Measurements from ENCODE around the gene ABCB9. TPM values are rescaled to one million over a fixed set of nuclear protein-coding genes. Genes with fewer than 3 reads are reported as not detected.

The ABCB9 gene
- total and polyA plus RNA-seq, 2 of the 8 experiments (the other 6 are each of a cell fraction or from before 2014, with no cell fraction given), result 3.8 to 8.0 TPM

DNA sequence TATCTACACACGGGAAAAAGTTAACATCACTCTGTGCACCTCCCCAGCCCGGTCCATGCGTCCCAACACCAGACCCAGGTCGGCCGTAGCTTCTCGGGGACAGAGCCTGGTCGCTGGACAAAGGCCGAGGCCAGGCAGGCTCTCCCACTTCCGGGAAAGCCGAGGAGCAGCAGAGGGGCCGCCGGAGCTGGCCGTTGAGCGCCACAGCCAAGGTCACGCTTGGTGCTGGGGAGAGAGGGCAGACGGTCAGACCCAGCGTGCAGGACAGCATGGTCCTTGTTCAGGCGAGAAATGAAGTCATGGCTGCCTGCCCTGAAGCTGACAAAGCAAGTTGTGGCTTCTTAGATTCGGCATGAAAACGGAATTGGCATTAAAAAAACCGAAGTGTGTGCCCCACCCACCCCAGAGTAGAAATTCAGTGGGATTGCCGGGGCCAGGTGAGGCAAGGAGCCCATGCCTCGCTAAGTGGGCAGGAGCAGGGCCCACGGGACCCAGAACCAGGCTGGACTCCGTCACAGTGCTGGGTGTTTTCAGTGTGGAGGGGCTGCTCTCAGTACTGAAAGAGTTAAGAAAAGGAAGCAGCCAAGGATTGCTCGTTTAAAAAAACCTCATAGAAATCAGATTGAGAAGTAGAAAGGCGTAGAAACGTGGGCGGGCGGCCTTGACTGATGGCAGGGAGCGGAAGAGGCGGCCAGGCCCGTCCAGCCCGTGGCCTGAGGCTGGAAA, 18.5 kb upstream of the ABCB9 start (continued):
- TF ChIP-seq, protein P1, sequence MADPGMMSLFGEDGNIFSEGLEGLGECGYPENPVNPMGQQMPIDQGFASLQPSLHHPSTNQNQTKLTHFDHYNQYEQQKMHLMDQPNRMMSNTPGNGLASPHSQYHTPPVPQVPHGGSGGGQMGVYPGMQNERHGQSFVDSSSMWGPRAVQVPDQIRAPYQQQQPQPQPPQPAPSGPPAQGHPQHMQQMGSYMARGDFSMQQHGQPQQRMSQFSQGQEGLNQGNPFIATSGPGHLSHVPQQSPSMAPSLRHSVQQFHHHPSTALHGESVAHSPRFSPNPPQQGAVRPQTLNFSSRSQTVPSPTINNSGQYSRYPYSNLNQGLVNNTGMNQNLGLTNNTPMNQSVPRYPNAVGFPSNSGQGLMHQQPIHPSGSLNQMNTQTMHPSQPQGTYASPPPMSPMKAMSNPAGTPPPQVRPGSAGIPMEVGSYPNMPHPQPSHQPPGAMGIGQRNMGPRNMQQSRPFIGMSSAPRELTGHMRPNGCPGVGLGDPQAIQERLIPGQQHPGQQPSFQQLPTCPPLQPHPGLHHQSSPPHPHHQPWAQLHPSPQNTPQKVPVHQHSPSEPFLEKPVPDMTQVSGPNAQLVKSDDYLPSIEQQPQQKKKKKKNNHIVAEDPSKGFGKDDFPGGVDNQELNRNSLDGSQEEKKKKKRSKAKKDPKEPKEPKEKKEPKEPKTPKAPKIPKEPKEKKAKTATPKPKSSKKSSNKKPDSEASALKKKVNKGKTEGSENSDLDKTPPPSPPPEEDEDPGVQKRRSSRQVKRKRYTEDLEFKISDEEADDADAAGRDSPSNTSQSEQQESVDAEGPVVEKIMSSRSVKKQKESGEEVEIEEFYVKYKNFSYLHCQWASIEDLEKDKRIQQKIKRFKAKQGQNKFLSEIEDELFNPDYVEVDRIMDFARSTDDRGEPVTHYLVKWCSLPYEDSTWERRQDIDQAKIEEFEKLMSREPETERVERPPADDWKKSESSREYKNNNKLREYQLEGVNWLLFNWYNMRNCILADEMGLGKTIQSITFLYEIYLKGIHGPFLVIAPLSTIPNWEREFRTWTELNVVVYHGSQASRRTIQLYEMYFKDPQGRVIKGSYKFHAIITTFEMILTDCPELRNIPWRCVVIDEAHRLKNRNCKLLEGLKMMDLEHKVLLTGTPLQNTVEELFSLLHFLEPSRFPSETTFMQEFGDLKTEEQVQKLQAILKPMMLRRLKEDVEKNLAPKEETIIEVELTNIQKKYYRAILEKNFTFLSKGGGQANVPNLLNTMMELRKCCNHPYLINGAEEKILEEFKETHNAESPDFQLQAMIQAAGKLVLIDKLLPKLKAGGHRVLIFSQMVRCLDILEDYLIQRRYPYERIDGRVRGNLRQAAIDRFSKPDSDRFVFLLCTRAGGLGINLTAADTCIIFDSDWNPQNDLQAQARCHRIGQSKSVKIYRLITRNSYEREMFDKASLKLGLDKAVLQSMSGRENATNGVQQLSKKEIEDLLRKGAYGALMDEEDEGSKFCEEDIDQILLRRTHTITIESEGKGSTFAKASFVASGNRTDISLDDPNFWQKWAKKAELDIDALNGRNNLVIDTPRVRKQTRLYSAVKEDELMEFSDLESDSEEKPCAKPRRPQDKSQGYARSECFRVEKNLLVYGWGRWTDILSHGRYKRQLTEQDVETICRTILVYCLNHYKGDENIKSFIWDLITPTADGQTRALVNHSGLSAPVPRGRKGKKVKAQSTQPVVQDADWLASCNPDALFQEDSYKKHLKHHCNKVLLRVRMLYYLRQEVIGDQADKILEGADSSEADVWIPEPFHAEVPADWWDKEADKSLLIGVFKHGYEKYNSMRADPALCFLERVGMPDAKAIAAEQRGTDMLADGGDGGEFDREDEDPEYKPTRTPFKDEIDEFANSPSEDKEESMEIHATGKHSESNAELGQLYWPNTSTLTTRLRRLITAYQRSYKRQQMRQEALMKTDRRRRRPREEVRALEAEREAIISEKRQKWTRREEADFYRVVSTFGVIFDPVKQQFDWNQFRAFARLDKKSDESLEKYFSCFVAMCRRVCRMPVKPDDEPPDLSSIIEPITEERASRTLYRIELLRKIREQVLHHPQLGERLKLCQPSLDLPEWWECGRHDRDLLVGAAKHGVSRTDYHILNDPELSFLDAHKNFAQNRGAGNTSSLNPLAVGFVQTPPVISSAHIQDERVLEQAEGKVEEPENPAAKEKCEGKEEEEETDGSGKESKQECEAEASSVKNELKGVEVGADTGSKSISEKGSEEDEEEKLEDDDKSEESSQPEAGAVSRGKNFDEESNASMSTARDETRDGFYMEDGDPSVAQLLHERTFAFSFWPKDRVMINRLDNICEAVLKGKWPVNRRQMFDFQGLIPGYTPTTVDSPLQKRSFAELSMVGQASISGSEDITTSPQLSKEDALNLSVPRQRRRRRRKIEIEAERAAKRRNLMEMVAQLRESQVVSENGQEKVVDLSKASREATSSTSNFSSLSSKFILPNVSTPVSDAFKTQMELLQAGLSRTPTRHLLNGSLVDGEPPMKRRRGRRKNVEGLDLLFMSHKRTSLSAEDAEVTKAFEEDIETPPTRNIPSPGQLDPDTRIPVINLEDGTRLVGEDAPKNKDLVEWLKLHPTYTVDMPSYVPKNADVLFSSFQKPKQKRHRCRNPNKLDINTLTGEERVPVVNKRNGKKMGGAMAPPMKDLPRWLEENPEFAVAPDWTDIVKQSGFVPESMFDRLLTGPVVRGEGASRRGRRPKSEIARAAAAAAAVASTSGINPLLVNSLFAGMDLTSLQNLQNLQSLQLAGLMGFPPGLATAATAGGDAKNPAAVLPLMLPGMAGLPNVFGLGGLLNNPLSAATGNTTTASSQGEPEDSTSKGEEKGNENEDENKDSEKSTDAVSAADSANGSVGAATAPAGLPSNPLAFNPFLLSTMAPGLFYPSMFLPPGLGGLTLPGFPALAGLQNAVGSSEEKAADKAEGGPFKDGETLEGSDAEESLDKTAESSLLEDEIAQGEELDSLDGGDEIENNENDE (IDR thresholded peaks at IDR 0.05; ENCODE audit: insufficient replicate concordance, low read length), result no peak

All from H1 (cell line).